IMR-90 (cell line): ENCODE results near the gene ETS1. TPM values are rescaled to one million over a fixed set of nuclear protein-coding genes. Genes with fewer than 3 reads are reported as not detected.

Source experiments
- ATAC-seq: fragments of 200-7000 bp; cut with Tn5 transposase; 2 replicates; pipeline ENCODE4 v1.9.1; 2020; ENCODE audit warnings: low read depth, mild to moderate bottlenecking, moderate library complexity
- BruUV-seq: library from RNA; stranded (reverse); fragments of 400-500 nt; replicated peaks from 2 replicates; lab custom pipeline; 2021; lab: Mats Ljungman, UMichigan
- CTCF ChIA-PET: fragments of 300-600 bp; formaldehyde crosslinking; extraction: SDS; loops from one replicate; lab custom pipeline; 2021; ENCODE audit warnings: antibody characterized with exemption; lab: Yijun Ruan, JAX
- POLR2A ChIA-PET: fragments of 300-600 bp; sonication (Branson Sonifier 250); formaldehyde crosslinking; loops from one replicate; lab custom pipeline; 2022; ENCODE audit warnings: antibody characterized with exemption; ENCODE audit not compliant: unreplicated experiment; lab: Charles Lee
- DNase-seq: peaks from one replicate; pipeline ENCODE4 v3.0.0; 2013
- H2AFZ ChIP-seq: replicated peaks from 2 replicates; pipeline ENCODE3; 2013; ENCODE audit warnings: low read length, mild to moderate bottlenecking; ENCODE audit not compliant: poor library complexity
- H2AK5ac ChIP-seq: 2 replicates; pipeline ENCODE4 v1.6.1; 2013; ENCODE audit warnings: low read depth, low read length, inconsistent platforms
- H2AK9ac ChIP-seq: replicated peaks from 2 replicates; pipeline ENCODE3; 2013; ENCODE audit warnings: mild to moderate bottlenecking, low read depth, low read length, moderate library complexity; ENCODE audit not compliant: poor library complexity
- H2BK120ac ChIP-seq: 2 replicates; pipeline ENCODE4 v1.6.1; 2013; ENCODE audit warnings: low read depth, low read length, inconsistent platforms
- H2BK15ac ChIP-seq: 3 replicates; pipeline ENCODE4 v1.6.1; 2013; ENCODE audit warnings: low read depth, low read length, inconsistent platforms
- H2BK20ac ChIP-seq: 2 replicates; pipeline ENCODE4 v1.6.1; 2013; ENCODE audit warnings: low read depth, mild to moderate bottlenecking, inconsistent platforms, low read length, moderate library complexity
- H2BK5ac ChIP-seq: 2 replicates; pipeline ENCODE4 v1.6.1; 2013; ENCODE audit warnings: mild to moderate bottlenecking, low read depth, low read length, inconsistent platforms; ENCODE audit not compliant: poor library complexity, severe bottlenecking
- H3K14ac ChIP-seq: replicated peaks from 2 replicates; pipeline ENCODE4 v1.6.1; 2013; ENCODE audit warnings: low read depth, low read length, inconsistent platforms
- H3K18ac ChIP-seq: 2 replicates; pipeline ENCODE4 v1.6.1; 2013; ENCODE audit warnings: low read depth, low read length, control low read depth
- H3K23ac ChIP-seq: 2 replicates; pipeline ENCODE4 v1.6.1; 2013; ENCODE audit warnings: low read depth, low read length, inconsistent platforms
- H3K27ac ChIP-seq: 2 replicates; pipeline ENCODE4 v1.5.1; 2013; ENCODE audit warnings: mild to moderate bottlenecking, control low read depth, low read length; ENCODE audit not compliant: insufficient read depth
- H3K27me3 ChIP-seq: 2 replicates; pipeline ENCODE4 v1.6.1; 2013; ENCODE audit warnings: low read length; ENCODE audit not compliant: control insufficient read depth, insufficient read depth
- H3K36me3 ChIP-seq: 2 replicates; pipeline ENCODE4 v1.6.1; 2013; ENCODE audit warnings: low read length, mixed read lengths; ENCODE audit not compliant: control insufficient read depth, insufficient read depth
- H3K4ac ChIP-seq: 2 replicates; pipeline ENCODE4 v1.6.1; 2013; ENCODE audit warnings: low read depth, low read length, inconsistent platforms
- H3K4me1 ChIP-seq: 2 replicates; pipeline ENCODE4 v1.6.1; 2013; ENCODE audit warnings: low read length, mixed read lengths; ENCODE audit not compliant: control insufficient read depth, insufficient read depth
- H3K4me2 ChIP-seq: 2 replicates; pipeline ENCODE4 v1.6.1; 2013; ENCODE audit warnings: low read depth, mild to moderate bottlenecking, control low read depth, low read length, moderate library complexity
- H3K4me3 ChIP-seq: 2 replicates; pipeline ENCODE4 v1.5.1; 2013; ENCODE audit warnings: low read depth, mild to moderate bottlenecking, control low read depth, low read length, moderate library complexity; ENCODE audit not compliant: insufficient read depth
- H3K56ac ChIP-seq: 2 replicates; pipeline ENCODE4 v1.6.1; 2013; ENCODE audit warnings: low read length, inconsistent platforms; ENCODE audit not compliant: insufficient read depth; ENCODE audit errors: extremely low read depth
- H3K79me1 ChIP-seq, 2 experiments: 2 replicates each; pipeline ENCODE4 v1.6.1; 2013; ENCODE audit warnings: low read length in 2 of 2, inconsistent platforms in 1 of 2, low read depth in 1 of 2
- H3K9ac ChIP-seq: 2 replicates; pipeline ENCODE4 v1.6.1; 2013; ENCODE audit warnings: low read depth, low read length, control low read depth
- H3K9me1 ChIP-seq: 2 replicates; pipeline ENCODE4 v1.6.1; 2013; ENCODE audit warnings: low read length, inconsistent platforms; ENCODE audit not compliant: insufficient read depth
- H3K9me3 ChIP-seq: 2 replicates; pipeline ENCODE4 v1.6.1; 2013; ENCODE audit warnings: low read length; ENCODE audit not compliant: control insufficient read depth, insufficient read depth
- H4K20me1 ChIP-seq: 2 replicates; pipeline ENCODE4 v1.6.1; 2013; ENCODE audit warnings: low read length, inconsistent platforms; ENCODE audit not compliant: insufficient read depth
- H4K5ac ChIP-seq: 2 replicates; pipeline ENCODE4 v1.6.1; 2013; ENCODE audit warnings: mild to moderate bottlenecking, low read depth, low read length, control low read depth
- H4K8ac ChIP-seq, 2 experiments: 2 replicates each; pipeline ENCODE4 v1.6.1; 2013; ENCODE audit warnings: low read depth in 2 of 2, low read length in 2 of 2, control low read depth in 1 of 2, inconsistent platforms in 1 of 2
- H4K91ac ChIP-seq: 2 replicates; pipeline ENCODE4 v1.6.1; 2013; ENCODE audit warnings: low read depth, low read length, inconsistent platforms; ENCODE audit not compliant: insufficient read depth
- BHLHE40 ChIP-seq: fragments of 150-350 bp; IDR thresholded peaks from 2 replicates; pipeline ENCODE4 v1.6.1; 2016; ENCODE audit warnings: mild to moderate bottlenecking, low read depth, low read length
- MAFK ChIP-seq: IDR thresholded peaks from 2 replicates; pipeline ENCODE4 v1.6.1; 2012; ENCODE audit warnings: low read depth, low read length, improper control_type of control experiment
- MAZ ChIP-seq: IDR thresholded peaks from 2 replicates; pipeline ENCODE4 v1.6.1; 2012; ENCODE audit warnings: low read depth, mild to moderate bottlenecking, low read length, improper control_type of control experiment, moderate library complexity, borderline replicate concordance
- MXI1 ChIP-seq: IDR thresholded peaks from 2 replicates; pipeline ENCODE4 v1.6.1; 2012; ENCODE audit warnings: low read depth, mild to moderate bottlenecking, low read length, moderate library complexity, borderline replicate concordance
- POLR2A ChIP-seq: IDR thresholded peaks from 2 replicates; pipeline ENCODE4 v1.6.1; 2012; ENCODE audit warnings: mild to moderate bottlenecking, low read depth, low read length
- RCOR1 ChIP-seq: IDR thresholded peaks from 2 replicates; pipeline ENCODE4 v1.6.1; 2012; ENCODE audit warnings: mild to moderate bottlenecking, low read length, improper control_type of control experiment; ENCODE audit not compliant: insufficient replicate concordance
- WGBS, 2 experiments: methylation state at CpG; one replicate each; pipeline versions ENCODE4 v1.1.5 to v1.1.7; 2013; ENCODE audit warnings: missing lambda C conversion rate in 2 of 2; ENCODE audit not compliant: insufficient read length in 1 of 2; ENCODE audit errors: extremely low coverage in 2 of 2; 5-methylcytosine and 5-hydroxymethylcytosine counted together
- dilution Hi-C: fragments of 300-500 bp; cut with HindIII; formaldehyde crosslinking; loops from one replicate; pipeline ENCODE4 v1.14.3; 2018; ENCODE audit warnings: low sequenced_read_pairs; ENCODE audit not compliant: unreplicated experiment
- in situ Hi-C: fragments of 300-500 bp; cut with MboI; formaldehyde crosslinking; loops from 3 replicates; pipeline ENCODE4 v1.14.3; 2019; ENCODE audit warnings: low sequenced_read_pairs, inconsistent platforms, mixed read lengths
- intact Hi-C: fragments of 100-400 bp; cut with micrococcal nuclease; formaldehyde crosslinking; loops from 2 replicates; pipeline ENCODE4 v1.10.0; 2022
- polyA plus RNA-seq, 3 experiments: library from polyadenylated mRNA; depleted of rRNA; stranded (reverse); fragments of >200 nt; gene quantifications; 2 replicates each; pipeline ENCODE4 v1.2.3, GENCODE V29; 2012; ENCODE audit warnings: low replicate concordance in 1 of 3
- total RNA-seq: library from RNA; depleted of rRNA; stranded (reverse); fragments of >200 nt; gene quantifications from 2 replicates; pipeline ENCODE4 v1.2.3, GENCODE V29; 2012
- TF ChIP-seq, protein P1 (sequence below): fragments of 150-350 bp; IDR thresholded peaks from 2 replicates; pipeline ENCODE4 v1.6.1; 2017; ENCODE audit warnings: mild to moderate bottlenecking, antibody characterized with exemption, low read length, low read depth

ETS1 gene
- total and polyA plus RNA-seq, 2 of the 4 experiments (the other 2 are of a cell fraction): 41.2 to 56.3 TPM

DNA sequence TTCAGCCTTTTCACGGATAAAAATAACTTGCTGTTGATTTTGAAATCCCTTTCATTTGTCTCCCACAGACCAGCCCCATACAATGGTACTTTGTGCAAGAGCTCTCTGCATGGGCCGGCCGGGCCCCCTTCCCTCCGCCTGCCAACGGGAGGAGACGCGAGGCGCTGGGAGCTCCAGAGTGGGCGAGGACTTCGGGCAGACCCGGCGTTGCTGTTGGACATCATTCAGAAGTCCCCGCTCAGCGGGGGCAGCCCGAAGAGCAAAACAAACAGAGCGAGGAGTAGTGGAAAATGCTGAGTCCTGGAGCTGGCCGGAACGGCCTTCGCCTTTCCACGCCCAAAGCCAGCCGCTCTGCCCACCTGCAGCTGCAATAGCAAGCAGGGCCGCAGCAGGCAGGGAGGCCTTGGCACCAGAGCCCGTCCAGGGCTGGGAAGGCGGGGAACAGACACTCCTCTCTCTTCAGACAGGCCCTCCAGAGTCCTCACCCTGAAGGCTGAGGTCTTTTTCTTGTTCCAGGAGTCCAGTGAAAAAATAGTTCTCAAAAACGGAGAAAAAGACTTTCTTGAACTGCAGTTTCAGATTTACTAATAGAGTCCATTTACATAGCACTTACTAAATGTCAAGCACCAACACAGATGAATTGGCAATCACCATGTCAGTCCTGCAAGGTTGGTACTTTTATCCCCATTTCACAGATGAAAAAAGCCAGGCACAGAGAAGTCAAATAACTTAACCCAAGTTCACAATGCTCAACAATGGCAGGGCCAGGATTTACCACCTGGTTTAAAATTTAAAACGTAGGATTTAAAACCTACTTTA lies 135.5 kb downstream of the ETS1 start:
- Histone ChIP-seq H2AK5ac (no peak overlapping the region), H3K9me1 (peaks cover 24% of the 10 kb centered on the region), H2BK5ac (no peak overlapping the region), H3K23ac (no peak overlapping the region), H4K8ac (peak overlapping the region in 1 of 2 experiments; percentile 26; a peak in 1 of 4 replicates), H3K14ac (peak overlapping the region; percentile 7; the same call in 1 of the 2 replicates), H3K27ac (no peak overlapping the region), H4K20me1 (no peaks in the 10 kb centered on the region), H3K56ac (no peak overlapping the region), H4K5ac (0 out of 2 replicates have a peak overlapping the region, but pooled peaks have one; percentile 12), H4K91ac (no peak overlapping the region), H2BK20ac (no peak overlapping the region), H3K4ac (peak overlapping the region; percentile 37), H3K27me3 (no peaks in the 10 kb centered on the region), H2BK15ac (no peak overlapping the region; the same call in 2 of the 3 replicates), H3K36me3 (peaks cover 6% of the 10 kb centered on the region), H3K4me1 (peaks cover 13% of the 10 kb centered on the region), H3K9me3 (no peaks in the 10 kb centered on the region), H3K4me3 (no peak overlapping the region), H2AK9ac (no peak overlapping the region), H3K4me2 (peak overlapping the region; percentile 2), H2AFZ (peak overlapping the region; percentile 78), H3K79me1 (peaks cover 7 to 24% of the 10 kb centered on the region in 2 experiments; a peak in 3 of 4 replicates), H3K18ac (no peak overlapping the region), H3K9ac (no peak overlapping the region), H2BK120ac (peak overlapping the region; percentile 44; the same call in 1 of the 2 replicates)
- ATAC-seq (peak; percentile 42), DNase-seq (peak; percentile 57)
- TF ChIP-seq MXI1 (no peak), MAZ (0 out of 2 replicates have a peak, but pooled peaks have one; percentile 26), MAFK (no peak), POLR2A (peak; percentile 7; the same call in 1 of the 2 replicates), RCOR1 (no peak), BHLHE40 (no peak)
- TF ChIP-seq, protein P1, sequence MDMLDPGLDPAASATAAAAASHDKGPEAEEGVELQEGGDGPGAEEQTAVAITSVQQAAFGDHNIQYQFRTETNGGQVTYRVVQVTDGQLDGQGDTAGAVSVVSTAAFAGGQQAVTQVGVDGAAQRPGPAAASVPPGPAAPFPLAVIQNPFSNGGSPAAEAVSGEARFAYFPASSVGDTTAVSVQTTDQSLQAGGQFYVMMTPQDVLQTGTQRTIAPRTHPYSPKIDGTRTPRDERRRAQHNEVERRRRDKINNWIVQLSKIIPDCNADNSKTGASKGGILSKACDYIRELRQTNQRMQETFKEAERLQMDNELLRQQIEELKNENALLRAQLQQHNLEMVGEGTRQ: no peak
- ChIA-PET CTCF (no interaction called here), POLR2A (no interaction called here)
- no TSS peak for BruUV-seq
- in situ Hi-C loops: no loop called here
- intact Hi-C loops: loop anchor here (2.0 kb wide), 1 partner anchor 161 kb away; no protein-coding TSS in a partner anchor
- dilution Hi-C loops: no loop called here
- 50% methylated on average over 4 of the region's 26 CpGs; no CpG with 5 or more reads in 1 of the 2 experiments for WGBS, 2 experiments
